Activated CD4-positive, alpha-beta T cell treated with anti-CD3 and anti-CD28 coated beads for 48 hours (primary cell): ENCODE data around the gene KCTD17.

Experiments used
- DNase-seq: peaks from one replicate; pipeline ENCODE4 v3.0.0-alpha.2; 2020

The KCTD17 gene

DNA sequence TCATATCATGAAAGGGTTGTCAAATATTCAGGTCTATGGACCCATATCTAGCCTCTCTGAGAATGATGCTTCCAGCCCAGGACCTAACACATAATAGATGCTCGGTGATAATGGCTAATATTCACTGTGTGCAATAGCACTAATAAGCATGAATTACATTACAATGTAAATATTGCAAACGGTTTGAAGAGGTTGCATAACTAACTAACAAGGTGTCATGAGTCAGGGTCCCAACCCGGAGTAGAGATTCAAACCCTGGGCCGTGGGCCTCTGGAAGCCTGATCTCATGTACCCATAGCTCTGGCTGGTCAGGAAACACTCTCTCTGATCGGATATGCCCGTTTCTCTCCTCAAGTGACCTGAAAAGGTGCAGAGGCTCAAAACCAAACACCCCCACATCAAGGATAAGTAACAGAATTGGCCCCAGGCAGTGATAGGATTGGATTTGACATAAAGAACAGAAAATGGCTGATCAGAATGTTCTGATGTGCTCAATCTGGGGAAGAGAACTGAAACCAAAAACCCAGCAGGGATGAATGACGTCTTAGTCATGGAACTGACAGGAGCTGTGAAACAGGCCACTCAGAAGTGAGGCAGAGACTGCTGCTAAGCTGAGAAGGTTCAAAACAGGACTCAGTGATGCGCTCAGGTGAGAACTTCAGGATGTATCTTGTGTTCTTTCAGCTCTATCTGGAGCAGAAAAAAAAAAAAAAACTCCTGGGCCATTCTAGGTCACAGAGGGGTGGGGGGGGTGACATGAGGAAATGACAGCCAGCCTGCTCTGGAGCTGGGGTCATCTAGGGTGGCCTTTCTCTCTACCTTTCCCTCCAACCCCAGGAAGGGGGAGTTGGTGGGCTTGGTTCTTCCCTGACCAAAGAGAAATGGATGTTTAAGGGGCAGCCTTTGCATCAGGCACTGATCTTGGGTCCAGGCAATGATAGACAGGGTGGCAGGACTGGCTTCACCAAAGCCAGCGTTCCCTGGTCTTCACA lies 6.6 kb upstream of the KCTD17 start:
- DNase-seq: peak; percentile 56

DNA sequence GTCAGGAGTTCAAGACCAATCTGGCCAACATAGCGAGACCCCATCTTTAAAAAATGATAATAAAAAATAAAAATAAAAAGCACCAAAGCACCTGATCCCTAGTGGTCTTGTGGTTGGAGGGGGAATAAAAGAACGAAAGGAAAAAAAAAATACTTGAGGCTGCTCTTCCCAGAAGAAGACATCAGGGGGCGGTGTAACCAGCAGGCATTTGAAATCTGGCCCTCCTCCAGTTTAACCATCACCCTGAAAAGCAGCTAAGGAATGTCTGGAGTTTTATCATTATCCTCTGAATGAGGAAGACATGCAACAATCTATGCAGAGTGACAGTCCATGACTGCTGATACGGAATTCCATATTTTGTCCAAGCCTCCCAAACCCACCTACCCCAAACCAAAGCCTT lies 5.6 kb upstream of the KCTD17 start:
- DNase-seq: peak; percentile 28

DNA sequence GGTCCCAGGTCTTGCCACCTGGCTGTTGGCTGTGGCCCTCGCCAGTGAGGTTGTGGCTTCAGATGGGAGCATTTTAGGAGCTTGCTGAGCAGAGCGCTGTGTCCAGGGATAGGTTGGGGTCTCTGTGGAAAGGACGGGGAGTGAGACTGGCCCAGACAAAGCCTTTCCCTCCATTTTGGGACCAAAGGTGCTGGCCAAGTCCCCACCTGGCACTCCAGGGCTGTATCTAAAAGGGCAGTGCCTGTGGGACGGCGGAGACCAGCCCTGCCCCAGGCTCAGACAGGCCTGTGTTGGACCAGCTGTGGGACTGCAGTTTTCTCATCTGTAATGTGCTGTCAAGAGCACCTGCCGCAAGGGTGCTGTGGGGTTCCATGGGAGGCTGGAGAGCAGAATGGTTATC lies 5.0 kb upstream of the KCTD17 start:
- DNase-seq: no peak

DNA sequence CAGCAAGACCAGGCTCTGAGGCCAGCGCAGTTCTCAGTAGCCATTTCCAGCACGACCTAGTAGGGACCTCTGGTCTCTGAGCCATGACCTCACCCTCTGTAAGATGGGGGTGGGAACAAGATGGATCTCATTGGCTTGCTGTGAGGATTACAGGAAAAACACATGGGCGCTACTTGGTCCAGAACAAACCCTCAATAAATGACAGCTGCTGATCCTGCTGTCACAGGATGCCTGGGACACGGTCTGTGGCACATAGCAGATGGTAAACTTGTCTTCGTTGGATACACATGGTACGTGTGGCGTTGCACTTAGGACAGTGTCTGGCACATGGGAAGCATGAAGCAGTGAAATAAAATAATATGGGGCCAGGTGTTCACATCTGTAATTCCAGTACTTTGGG lies 4.5 kb upstream of the KCTD17 start:
- no peak for DNase-seq

DNA sequence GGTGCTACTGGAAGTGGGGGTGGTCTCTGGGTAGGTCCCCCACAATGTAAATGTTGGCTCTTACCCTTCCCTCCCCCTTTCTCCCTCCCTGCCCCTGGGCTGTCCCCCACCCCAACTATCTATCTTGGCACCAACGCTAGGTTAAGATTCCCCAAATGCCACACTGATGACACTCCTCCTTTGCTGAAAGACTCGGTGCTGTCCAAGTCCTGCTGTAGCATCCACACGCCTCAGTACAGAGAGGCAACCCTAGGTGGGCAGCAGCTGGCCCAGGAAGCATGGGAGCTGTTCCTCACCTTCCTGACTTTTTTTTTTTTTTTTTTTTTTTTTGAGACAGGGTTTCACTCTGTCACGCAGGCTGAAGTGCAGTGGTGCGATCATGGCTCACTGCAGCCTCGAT lies 3.4 kb upstream of the KCTD17 start:
- no peak for DNase-seq

DNA sequence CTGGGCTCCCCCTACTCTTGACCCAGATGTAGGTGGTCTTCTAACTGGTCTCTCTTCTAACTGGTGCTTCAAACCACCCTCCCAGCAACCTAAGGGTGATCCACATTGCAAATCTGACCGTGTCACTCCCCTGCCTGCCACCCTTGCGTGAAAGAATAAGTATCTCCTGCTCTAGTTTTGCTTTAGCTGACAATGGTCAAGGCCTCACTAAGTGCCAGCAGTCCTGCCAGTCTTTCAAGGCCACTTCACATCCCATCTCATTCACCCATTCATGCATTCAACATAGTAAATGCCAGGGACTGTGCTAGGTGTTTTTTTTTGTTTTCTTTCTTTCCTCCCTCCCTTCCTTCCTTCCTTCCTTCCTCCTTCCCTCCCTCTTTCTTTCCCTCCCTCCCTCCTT lies 2.3 kb upstream of the KCTD17 start:
- DNase-seq: no peak

DNA sequence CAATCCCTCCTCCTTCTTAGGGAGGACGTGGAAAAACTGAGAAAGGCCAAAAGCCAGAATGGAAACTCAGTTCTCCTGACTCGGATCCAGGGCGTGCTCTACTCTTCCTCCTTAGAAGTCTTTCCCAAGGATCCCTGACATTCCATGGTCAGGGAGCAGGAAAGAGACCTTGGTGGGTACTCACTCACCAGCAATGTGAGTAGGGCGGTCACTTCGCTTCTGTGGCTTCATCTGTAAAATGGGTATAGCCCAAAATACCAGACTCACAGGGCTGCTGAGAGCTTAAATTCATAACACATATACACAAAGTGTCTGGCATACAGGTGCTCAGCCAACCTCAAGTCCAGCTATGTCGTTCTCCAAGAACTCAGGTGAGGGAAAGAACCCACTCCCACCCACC lies 629 bp upstream of the KCTD17 start:
- no peak for DNase-seq

DNA sequence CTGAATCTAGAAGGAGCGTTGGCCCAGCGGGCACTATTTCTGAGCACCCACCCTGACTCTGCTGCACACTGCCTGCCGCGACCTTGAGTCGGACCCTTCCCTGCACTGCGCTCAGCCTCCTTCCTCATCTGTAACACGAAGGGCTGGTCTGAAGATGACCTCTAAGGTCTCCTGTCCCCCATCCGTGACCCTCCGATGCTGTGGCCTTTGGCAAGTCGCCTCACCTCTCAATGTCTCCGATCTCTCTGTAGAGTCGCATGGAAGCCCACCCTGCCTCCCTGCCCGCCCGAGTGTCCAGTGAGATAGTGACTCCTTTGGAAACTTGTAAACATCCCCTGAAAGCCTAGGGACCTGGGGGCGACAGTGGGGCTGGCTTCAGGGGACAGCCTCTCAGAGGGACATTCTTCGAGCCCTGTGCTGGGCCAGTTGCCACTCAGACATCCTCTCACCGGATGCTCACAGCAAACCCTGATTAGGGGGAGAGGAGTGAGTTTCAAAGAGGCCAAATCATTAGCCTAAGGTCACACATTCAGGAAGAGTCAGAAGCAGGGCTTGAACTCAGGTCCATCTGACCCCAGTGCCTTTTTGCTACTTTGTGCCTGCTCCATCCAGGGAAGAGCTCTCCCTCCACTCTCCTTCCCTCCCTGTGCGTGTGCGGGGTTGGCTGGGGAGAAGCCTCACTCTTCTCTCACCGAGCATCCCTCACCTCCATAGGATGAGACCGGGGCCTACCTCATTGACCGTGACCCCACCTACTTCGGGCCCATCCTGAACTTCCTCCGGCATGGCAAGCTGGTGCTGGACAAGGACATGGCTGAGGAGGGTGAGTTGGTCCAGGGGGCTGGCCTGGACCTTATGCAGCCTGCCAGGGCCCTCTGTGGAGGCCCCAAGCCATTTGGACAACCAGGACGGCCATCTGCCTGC lies 1.1 kb downstream of the KCTD17 start:
- DNase-seq: no peak

DNA sequence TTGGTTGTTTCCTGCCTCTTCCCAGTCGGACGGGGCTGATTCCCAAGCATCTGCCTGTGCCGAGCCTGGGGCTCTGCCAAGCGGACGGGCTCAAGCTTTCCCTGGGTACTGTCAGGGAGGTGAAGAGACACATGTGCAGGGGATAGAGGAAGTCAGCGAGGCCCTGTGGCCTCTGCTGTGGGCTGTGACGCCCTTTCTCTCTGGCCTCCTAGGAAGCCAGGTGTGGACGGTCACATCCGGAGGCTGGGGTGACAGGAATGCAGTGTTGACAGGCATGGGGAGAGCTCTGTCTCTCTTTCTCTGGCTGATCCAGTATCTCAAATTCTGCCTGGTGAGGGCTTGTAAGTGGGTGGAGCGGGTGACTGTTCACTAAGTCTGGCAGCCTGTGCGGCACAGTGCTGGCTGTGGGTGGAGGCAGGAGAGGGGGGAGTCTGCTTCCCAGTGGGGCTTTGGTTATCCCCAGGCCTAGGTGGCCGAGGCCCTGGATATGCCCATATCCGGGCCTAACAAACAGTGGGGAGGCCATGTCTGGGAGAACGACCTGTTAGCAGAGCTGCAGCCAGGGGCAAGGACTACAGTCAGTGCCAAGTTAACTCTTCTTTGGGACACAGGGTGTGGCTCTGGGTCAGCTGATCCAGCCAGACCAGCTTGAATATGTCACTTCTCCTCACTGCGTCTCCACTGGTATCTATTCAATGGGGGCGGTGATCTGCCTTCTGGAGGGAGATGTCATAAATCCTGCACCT lies 1.9 kb downstream of the KCTD17 start:
- no peak for DNase-seq

DNA sequence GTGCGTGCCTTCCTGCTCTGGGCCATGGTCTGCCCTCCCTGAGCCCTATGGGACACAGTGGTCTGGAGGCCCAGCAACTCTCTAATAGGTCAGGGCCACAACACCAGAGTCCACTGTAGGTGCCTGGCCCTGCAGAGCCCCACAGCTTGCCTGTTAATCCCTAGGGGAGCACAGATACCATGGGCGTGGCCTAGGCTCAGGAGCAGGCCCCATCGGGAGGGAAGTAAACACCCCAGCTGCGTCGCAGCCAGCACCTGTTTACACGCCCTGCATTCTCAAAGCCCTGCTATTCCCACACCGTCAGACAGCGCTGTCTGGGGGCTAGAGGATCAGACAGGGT lies 2.5 kb downstream of the KCTD17 start:
- no peak for DNase-seq

DNA sequence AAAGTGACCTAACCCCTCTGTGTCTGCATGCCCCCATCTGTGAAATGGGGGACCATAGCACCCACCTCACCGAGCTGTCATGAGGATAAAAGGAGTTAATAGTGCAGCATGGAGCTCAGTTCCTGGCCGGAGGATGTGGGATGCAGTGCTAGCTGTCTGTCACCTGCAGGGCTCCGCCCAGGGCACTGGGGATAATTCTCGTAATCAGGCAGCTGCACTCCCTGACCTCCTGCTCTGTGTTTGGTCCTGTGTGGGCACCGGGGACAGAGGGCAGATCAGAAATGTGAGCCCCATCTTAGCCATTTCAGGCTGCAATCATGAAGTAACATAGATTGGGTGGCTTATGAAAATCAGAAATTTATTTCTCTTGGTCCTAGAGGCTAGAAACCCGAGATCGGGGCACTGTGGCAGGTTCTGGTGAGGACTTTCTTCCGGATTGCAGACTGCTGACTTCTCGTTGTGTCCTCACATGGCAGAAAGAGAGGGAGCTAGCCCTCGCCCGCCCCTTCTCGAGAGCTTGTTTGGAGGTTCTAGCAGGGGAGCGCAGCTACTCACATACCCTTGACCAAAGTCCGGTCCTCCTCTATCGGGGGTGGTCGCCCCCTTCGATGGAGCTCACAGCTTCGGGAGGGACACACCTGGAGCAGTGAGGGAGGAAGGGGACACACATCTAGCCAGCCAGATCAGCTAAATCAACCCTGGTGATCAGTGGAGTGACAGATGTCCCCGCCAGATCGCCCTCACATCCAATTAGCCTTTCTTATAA lies 3.2 kb downstream of the KCTD17 start:
- no peak for DNase-seq

DNA sequence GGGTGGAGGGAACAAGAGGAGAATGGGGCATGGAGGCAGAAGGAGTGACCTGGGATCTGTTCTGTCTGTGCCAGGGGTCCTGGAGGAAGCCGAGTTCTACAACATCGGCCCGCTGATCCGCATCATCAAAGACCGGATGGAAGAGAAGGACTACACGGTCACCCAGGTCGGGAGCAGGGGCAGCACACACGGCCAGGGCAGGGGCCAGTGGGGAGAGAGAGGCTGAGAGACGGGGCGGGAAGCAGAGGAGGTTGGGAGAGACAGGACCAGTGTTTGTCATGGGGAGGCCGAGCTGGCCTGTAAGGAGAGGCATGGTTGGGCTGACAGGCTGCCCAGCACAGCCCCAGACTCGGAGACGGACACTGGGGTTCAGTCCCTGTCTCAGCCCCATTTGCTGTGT lies 4.7 kb downstream of the KCTD17 start:
- no peak for DNase-seq

DNA sequence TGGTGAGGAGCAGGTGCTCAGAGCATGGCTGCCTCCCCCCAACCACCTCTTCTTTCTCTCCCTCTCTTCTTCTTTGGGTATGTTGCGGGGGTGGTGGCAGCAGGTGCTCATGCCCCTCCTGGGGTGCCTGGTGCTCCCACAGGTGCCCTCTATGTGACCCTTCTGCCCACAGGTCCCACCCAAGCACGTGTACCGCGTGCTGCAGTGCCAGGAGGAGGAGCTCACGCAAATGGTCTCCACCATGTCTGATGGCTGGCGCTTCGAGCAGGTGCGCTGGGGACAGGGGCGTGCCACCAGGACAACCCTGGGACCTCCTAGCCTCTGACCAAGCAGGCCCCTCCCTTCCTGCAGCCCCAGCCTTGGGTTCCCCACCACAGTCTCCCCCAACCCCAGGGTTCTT lies 5.7 kb downstream of the KCTD17 start:
- DNase-seq: no peak

DNA sequence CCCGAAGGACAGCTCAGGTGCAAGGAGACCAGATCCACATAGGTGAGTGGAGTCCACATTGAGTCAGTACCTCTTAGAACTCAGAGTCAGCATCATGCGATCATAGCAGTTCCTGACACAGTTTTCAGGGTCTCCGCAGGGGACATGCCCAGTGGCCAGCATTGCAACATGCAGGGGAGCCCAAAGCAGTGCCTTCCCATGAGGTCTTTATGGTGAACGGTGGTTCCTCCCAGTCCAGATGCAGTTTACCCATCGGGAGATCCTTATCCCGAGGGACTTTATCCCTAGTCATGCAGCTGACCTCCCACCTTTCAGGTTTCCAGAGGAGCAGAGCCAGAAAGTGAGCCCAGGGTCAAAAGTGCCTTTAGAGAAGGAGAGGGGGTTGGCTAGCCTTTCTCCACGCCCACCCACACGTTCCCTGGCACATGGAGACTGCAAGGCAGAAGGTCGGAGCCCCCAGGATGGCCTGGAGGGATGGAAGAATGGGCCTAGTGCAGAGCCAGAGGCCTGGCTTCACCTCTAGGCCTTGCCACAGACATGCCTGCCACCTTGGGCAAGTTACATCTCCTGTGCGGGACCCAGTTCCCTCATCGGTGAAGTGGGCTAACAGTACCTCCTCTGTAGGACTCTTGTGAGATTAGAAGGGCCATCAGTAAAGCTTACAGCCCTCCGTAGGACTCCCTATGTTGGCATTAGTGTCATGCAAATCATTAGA lies 6.4 kb downstream of the KCTD17 start:
- DNase-seq: no peak

DNA sequence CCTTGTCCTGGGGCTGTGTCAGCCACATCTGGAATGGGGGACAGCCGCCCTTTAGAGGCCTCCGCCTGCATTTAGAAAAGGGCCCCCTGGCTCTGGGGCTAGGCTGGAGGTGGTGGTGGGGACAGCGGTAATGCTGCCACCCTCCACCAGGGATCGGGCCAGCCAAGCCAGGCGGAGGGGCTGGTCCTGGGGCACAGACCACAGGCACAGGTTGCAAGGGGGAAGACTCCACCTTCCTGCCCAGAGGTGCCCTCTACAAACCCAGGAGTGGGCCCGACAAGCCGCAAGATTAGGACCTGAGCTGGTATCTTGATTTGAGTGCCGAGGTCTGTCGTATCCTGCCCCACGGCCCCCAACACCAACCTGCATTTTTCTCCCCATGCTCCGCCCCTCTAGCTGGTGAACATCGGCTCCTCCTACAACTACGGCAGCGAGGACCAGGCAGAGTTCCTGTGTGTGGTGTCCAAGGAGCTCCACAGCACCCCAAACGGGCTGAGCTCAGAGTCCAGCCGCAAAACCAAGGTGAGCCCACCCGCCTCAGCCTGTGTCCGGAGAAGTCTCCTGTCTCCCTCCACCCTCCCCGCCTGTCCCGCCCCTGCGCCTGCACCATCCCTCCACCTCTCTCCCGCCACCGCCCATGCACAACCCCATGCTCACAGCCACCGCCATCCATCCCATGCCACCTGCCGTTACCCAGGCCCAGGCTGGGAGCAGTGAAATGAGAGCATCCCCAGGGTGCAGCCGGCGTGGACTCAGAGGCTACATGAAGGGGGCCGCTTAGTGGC lies 7.6 kb downstream of the KCTD17 start:
- no peak for DNase-seq

DNA sequence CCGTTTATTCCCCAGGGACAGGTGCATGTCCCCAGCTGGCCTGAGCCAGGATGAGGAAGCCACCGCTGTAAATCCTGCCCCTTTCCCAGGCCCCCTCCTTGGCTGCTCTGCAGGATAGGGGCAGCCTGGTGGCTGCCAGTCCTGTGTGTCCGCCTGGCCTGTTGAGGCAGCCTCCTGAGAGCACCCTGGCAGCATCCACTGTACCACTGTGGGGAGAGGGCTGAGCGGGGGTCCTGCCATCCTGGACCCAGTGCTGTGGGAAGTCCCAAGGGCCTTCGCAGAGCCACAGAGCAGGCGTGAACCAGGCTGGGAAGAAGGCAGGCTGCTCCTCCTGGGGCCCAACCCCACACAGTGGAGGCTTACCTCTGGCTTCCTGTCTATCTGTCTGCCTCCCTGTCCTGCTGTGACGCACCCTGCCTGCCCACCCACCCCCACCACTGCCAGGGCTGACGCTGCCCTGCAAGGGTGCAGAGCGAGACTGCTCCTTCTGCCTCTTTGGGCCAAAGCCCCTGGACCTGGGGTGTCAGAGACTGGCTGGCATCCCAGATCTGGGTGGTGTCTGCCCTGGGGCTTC lies 8.4 kb downstream of the KCTD17 start:
- DNase-seq: no peak

DNA sequence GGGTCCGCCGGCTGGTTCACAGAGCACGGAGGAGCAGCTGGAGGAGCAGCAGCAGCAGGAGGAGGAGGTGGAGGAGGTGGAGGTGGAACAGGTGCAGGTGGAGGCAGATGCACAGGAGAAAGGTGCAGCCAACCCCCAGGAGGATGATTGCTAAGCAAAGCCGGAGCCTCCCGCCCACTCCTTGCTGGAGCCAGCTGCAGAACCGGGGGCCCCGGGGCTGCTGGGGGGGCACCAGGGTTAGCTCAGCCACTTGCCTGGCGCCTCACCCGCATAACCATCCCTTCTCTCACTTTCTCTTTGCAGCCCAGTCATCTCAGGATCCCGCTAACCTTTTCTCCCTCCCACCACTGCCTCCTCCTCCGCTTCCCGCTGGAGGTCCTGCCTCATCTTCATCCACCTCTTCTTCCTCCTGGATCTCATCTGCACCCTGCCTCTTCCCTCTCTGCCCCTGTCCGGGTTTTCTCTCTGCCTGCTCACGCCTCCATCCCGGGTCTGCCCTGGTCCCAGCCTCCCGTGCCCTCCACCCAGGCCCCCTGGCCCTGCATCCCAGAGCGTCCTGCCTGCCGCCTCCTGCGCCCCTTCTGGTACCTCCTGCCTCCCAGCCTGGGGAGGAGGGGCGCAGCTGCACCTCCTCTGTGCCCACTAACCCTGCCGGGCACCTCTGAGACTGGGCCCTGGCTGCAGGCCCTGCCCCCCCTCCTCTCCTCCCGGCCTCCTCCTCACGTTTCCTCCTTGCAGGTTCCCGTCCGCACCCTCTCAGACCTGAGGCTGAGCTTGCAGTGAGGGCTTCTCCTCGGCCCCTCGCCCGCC lies 9.5 kb downstream of the KCTD17 start:
- peak; percentile 82 for DNase-seq

DNA sequence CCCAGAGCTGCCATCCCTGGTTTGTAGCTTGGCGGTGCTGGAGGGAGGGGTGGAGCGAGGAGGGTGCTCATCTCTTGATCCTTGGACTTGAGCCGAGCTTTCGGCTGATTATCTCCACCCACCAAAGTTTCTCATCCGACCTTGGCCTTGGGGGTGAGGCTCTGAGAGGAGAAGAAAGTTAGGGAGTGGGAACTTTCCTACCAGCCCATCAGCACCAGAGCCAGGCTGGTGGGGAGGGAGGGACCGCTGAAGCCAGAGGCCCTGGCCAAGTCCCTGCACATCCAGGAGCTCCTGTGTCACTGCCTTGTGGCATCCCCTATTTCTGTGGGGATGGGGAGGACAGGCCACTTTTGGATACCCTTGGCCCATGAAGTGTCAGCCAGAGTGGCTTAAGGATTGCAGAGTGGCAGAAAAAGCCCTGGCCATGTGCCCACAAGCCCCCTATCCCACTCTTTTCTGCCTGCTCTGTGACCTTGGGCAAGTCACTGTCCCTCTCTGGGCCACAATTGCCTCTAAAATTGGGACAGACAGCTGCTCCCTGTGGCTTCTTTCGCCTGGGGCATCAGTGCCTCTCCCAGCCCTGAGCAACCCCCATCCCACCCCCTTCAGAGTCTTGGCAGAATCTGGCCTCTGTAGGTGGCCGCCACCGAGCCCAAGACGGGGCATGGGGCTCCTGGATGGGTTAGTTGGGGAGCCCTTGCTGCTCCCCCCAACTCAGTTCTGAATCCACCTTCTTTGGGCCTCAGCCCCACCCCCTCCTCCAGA lies 10.3 kb downstream of the KCTD17 start:
- no peak for DNase-seq

DNA sequence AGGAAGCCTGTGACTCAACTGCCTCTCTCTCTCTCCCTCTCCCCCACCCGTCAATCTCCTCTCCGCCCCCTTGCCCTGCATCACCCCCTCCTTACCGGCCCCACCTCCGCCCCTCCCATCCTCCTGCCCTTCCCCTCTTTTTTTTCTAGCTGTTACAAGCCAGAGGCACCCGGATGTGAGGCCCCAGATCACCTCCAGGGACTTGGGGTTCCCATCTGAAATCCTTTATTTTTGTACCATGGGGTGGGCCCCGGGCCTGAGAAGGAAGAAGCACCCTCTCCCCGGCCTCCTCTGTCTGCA lies 10.8 kb downstream of the KCTD17 start:
- no peak for DNase-seq
